ENCODE measurements around the gene FOXE3. TPM values are rescaled to one million over a fixed set of nuclear protein-coding genes. Genes with fewer than 3 reads are reported as not detected.

The FOXE3 gene
- total RNA-seq, 2 donors from 2014 or later = 0.28 TPM; not detected in 1

DNA sequence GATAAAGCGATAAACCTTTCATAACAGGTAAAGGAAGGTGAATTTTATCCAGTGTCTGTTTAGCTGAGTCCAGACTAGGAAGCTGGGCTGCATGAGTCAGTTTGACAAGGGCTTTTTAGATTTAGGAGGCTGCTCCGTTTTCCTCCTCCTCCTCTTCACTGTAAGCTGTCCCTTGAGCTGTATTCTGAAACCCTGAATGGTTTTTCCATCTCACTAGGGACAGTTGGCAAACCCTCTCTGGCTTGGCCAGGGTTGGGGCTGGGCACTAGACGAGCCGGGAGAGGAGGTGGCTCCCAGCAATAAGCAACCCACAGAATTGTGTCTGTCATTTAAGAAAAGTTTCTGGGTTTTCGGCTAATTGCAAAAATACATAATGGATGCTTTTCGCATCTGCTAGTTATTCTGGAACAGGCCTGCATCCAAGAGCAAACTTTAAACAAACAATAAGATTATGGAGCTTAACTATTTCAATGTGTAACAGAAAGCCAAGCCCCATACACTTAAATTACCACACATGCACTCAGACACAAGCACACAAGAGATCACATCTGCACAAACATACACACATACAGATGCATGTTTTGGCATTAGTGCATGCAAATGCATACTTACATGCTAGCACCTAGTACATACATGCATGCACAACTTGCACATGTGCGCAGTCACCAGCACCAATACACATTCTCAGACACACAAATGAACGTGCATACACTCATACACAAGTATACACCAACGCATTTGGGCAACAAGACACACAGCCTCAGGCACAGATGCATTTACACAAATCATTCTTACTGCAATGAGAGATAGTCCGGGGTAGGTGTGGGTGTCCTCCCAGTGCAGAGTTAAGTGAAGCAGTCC is 27.8 kb upstream of the FOXE3 start:
- DNase-seq (ENCODE audit: low spot score) (no peak), ATAC-seq (ENCODE audit: insufficient number of reproducible peaks, low FRiP score, low read depth) (no peak)
- H3K27me3 ChIP-seq (replicated peaks; ENCODE audit: insufficient read depth) = no peaks in the 10 kb centered on the region
- no peak for TF ChIP-seq CTCF (IDR thresholded peaks at IDR 0.05)
- H3K4me1 ChIP-seq (ENCODE audit: control insufficient read depth in 1 of 2, low read depth in 2 of 2) = no peaks in the 10 kb centered on the region
- H3K36me3 ChIP-seq = peaks cover 4% of the 10 kb centered on the region
- no peaks in the 10 kb centered on the region for H3K9me3 ChIP-seq
- no peak overlapping the region for H3K4me3 ChIP-seq
- H3K27ac ChIP-seq = no peak overlapping the region

- no peaks in the 10 kb centered on the region for H3K9me3 ChIP-seq
- H3K4me1 ChIP-seq (ENCODE audit: control insufficient read depth in 1 of 2, low read depth in 2 of 2) = no peaks in the 10 kb centered on the region
- H3K27ac ChIP-seq = no peak overlapping the region
- H3K27me3 ChIP-seq (replicated peaks; ENCODE audit: insufficient read depth) = no peaks in the 10 kb centered on the region
- peak; percentile 72 for TF ChIP-seq CTCF (IDR thresholded peaks at IDR 0.05)
- H3K4me3 ChIP-seq = no peak overlapping the region
- no peaks in the 10 kb centered on the region for H3K36me3 ChIP-seq
- no peak for DNase-seq (ENCODE audit: low spot score)
- ATAC-seq (ENCODE audit: insufficient number of reproducible peaks, low FRiP score, low read depth) = peak; percentile 48
These were observed 27.2 kb upstream of the FOXE3 start for GRCh38 chr1:47388891-47389238.

- H3K27ac ChIP-seq = no peak overlapping the region
- H3K9me3 ChIP-seq = no peaks in the 10 kb centered on the region
- no peak for ATAC-seq (ENCODE audit: insufficient number of reproducible peaks, low FRiP score, low read depth)
- DNase-seq (ENCODE audit: low spot score) = no peak
- no peak overlapping the region for H3K4me3 ChIP-seq
- no peaks in the 10 kb centered on the region for H3K4me1 ChIP-seq (ENCODE audit: control insufficient read depth in 1 of 2, low read depth in 2 of 2)
- no peaks in the 10 kb centered on the region for H3K36me3 ChIP-seq
- no peaks in the 10 kb centered on the region for H3K27me3 ChIP-seq (replicated peaks; ENCODE audit: insufficient read depth)
- no peak for TF ChIP-seq CTCF (IDR thresholded peaks at IDR 0.05)
These were observed 26.4 kb upstream of the FOXE3 start for GRCh38 chr1:47389731-47390130.

GRCh38 chr1:47390843-47391242 is 25.2 kb upstream of the FOXE3 start:
- DNase-seq (ENCODE audit: low spot score) (no peak), ATAC-seq (ENCODE audit: insufficient number of reproducible peaks, low FRiP score, low read depth) (no peak)
- no peaks in the 10 kb centered on the region for H3K27me3 ChIP-seq (replicated peaks; ENCODE audit: insufficient read depth)
- no peak for TF ChIP-seq CTCF (IDR thresholded peaks at IDR 0.05)
- no peak overlapping the region for H3K4me3 ChIP-seq
- no peak overlapping the region for H3K27ac ChIP-seq
- H3K9me3 ChIP-seq = no peaks in the 10 kb centered on the region
- no peaks in the 10 kb centered on the region for H3K4me1 ChIP-seq (ENCODE audit: control insufficient read depth in 1 of 2, low read depth in 2 of 2)
- no peaks in the 10 kb centered on the region for H3K36me3 ChIP-seq

- no peak for TF ChIP-seq CTCF (IDR thresholded peaks at IDR 0.05)
- Histone ChIP-seq H3K27me3 (replicated peaks; ENCODE audit: insufficient read depth) (no peaks in the 10 kb centered on the region), H3K4me3 (no peak overlapping the region), H3K27ac (no peak overlapping the region), H3K36me3 (no peaks in the 10 kb centered on the region), H3K4me1 (ENCODE audit: control insufficient read depth in 1 of 2, low read depth in 2 of 2) (no peaks in the 10 kb centered on the region), H3K9me3 (no peaks in the 10 kb centered on the region)
- ATAC-seq (ENCODE audit: insufficient number of reproducible peaks, low FRiP score, low read depth) = no peak
- DNase-seq (ENCODE audit: low spot score) = no peak
These were observed 22.9 kb upstream of the FOXE3 start for GRCh38 chr1:47393141-47393540.

All from thoracic aorta (tissue), 2 donors.